ENCODE measurements around the gene USP53.

- TF ChIP-seq GATA2 (IDR thresholded peaks at IDR 0.05; ENCODE audit: low read depth, low read length) (no peak), GATA3 (IDR thresholded peaks at IDR 0.05; ENCODE audit: low read depth, low read length) (no peak)
Measured at GRCh38 chr4:119290598-119290997, 78.1 kb downstream of the USP53 start.
